SK-N-SH treated with all-trans-retinoic acid at 6 μM for 48 hours (cell line): ENCODE results near the gene CTSF.

Source experiments
- ATAC-seq: fragments of 200-7000 bp; cut with Tn5 transposase; 3 replicates; pipeline ENCODE4 v1.9.1; 2020; ENCODE audit warnings: mild to moderate bottlenecking, moderate library complexity
- ARNTL ChIP-seq: fragments of 450-650 bp; formaldehyde crosslinking; IDR thresholded peaks from 2 replicates; pipeline ENCODE4 v1.5.0; 2020; ENCODE audit warnings: low read depth, mild to moderate bottlenecking, moderate library complexity, borderline replicate concordance
- BACH2 ChIP-seq: fragments of 250-450 bp; sonication (Bioruptor Pico); IDR thresholded peaks from 2 replicates; pipeline ENCODE4 v1.9.0; 2021; ENCODE audit warnings: mild to moderate bottlenecking, borderline replicate concordance
- CSDC2 ChIP-seq: fragments of 250-450 bp; sonication (Bioruptor Pico); IDR thresholded peaks from 2 replicates; pipeline ENCODE4 v1.5.0; 2020; ENCODE audit warnings: mild to moderate bottlenecking, moderate library complexity
- ESRRG ChIP-seq: fragments of 250-450 bp; sonication (Bioruptor Pico); IDR thresholded peaks from 2 replicates; pipeline ENCODE4 v1.6.1; 2021; ENCODE audit warnings: mild to moderate bottlenecking
- GLIS3 ChIP-seq: fragments of 250-450 bp; sonication (Bioruptor Pico); IDR thresholded peaks from 2 replicates; pipeline ENCODE4 v1.5.0; 2020; ENCODE audit warnings: mild to moderate bottlenecking, moderate library complexity
- ISL1 ChIP-seq: fragments of 250-450 bp; sonication (Bioruptor Pico); IDR thresholded peaks from 2 replicates; pipeline ENCODE4 v2.1.2; 2022; ENCODE audit warnings: mild to moderate bottlenecking, moderate library complexity
- OSR1 ChIP-seq: fragments of 250-450 bp; sonication (Bioruptor Pico); IDR thresholded peaks from 2 replicates; pipeline ENCODE4 v1.8.0; 2022; ENCODE audit warnings: moderate library complexity, mild to moderate bottlenecking, inconsistent platforms
- PPARA ChIP-seq: fragments of 250-450 bp; sonication (Bioruptor Pico); IDR thresholded peaks from 2 replicates; pipeline ENCODE4 v1.5.0; 2020; ENCODE audit warnings: mild to moderate bottlenecking, borderline replicate concordance
- RARB ChIP-seq: fragments of 250-450 bp; sonication (Bioruptor Pico); IDR thresholded peaks from 2 replicates; pipeline ENCODE4 v1.8.0; 2021; ENCODE audit warnings: mild to moderate bottlenecking, moderate library complexity
- SNAI2 ChIP-seq: fragments of 250-450 bp; sonication (Bioruptor Pico); IDR thresholded peaks from 2 replicates; pipeline ENCODE4 v1.5.0; 2020; ENCODE audit warnings: mild to moderate bottlenecking, moderate library complexity
- TCF4 ChIP-seq: fragments of 250-450 bp; sonication (Bioruptor Pico); IDR thresholded peaks from 2 replicates; pipeline ENCODE4 v1.8.0; 2021; ENCODE audit warnings: mild to moderate bottlenecking, moderate library complexity, borderline replicate concordance
- TOX ChIP-seq: fragments of 250-450 bp; sonication (Bioruptor Pico); IDR thresholded peaks from 2 replicates; pipeline ENCODE4 v1.8.0; 2021; ENCODE audit warnings: mild to moderate bottlenecking, moderate library complexity, borderline replicate concordance
- ZC3H10 ChIP-seq: fragments of 250-450 bp; sonication (Bioruptor Pico); IDR thresholded peaks from 2 replicates; pipeline ENCODE4 v1.5.1; 2021; ENCODE audit warnings: mild to moderate bottlenecking, moderate library complexity
- ZFP3 ChIP-seq: fragments of 250-450 bp; sonication (Bioruptor Pico); IDR thresholded peaks from 2 replicates; pipeline ENCODE4 v1.5.0; 2020; ENCODE audit warnings: mild to moderate bottlenecking, moderate library complexity
- ZNF565 ChIP-seq: fragments of 450-650 bp; formaldehyde crosslinking; conservative IDR thresholded peaks from 2 replicates; pipeline ENCODE4 v1.5.0; 2020; ENCODE audit warnings: low read depth, mild to moderate bottlenecking, moderate library complexity
- ZNF70 ChIP-seq: fragments of 450-650 bp; formaldehyde crosslinking; IDR thresholded peaks from 2 replicates; pipeline ENCODE4 v1.5.0; 2020; ENCODE audit warnings: mild to moderate bottlenecking, moderate library complexity
- ZNF8 ChIP-seq: fragments of 450-650 bp; formaldehyde crosslinking; IDR thresholded peaks from 2 replicates; pipeline ENCODE4 v1.5.0; 2020; ENCODE audit warnings: mild to moderate bottlenecking, moderate library complexity
- TF ChIP-seq, protein P1 (sequence below): fragments of 250-450 bp; sonication (Bioruptor Pico); IDR thresholded peaks from 2 replicates; pipeline ENCODE4 v1.8.0; 2021; ENCODE audit warnings: low read depth, mild to moderate bottlenecking, moderate library complexity, borderline replicate concordance
- TF ChIP-seq, protein P2 (sequence below): fragments of 250-450 bp; sonication (Bioruptor Pico); IDR thresholded peaks from 2 replicates; pipeline ENCODE4 v1.5.1; 2020; ENCODE audit warnings: low read depth, mild to moderate bottlenecking, moderate library complexity
- TF ChIP-seq, protein P3 (sequence below): fragments of 250-450 bp; sonication (Bioruptor Pico); IDR thresholded peaks from 2 replicates; pipeline ENCODE4 v1.8.0; 2020; ENCODE audit warnings: mild to moderate bottlenecking, moderate library complexity, borderline replicate concordance
- TF ChIP-seq, protein P4 (sequence below): fragments of 250-450 bp; sonication (Bioruptor Pico); IDR thresholded peaks from 2 replicates; pipeline ENCODE4 v1.5.1; 2021; ENCODE audit warnings: mild to moderate bottlenecking, moderate library complexity

CTSF gene

DNA sequence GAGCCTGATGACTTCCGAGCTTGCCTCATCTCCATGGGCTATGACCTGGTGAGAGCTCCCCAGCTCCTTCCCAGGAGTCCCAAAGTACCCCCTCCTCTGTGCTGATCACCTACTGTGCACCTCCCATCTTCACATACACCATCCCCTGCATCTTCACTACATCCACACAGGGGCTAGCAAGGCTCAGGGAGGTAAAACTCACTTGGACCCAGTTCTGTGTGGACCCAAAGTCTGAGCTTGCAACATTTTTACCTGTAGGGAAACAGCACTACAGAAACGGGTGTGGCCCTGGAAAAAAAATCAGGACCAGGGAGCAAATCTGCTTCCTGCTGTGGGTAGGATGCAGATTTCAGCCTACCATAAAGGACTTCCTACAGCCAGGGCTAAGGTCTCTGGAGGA, 6.1 kb downstream of the CTSF start:
- no peak for ATAC-seq
- TF ChIP-seq, protein P1, sequence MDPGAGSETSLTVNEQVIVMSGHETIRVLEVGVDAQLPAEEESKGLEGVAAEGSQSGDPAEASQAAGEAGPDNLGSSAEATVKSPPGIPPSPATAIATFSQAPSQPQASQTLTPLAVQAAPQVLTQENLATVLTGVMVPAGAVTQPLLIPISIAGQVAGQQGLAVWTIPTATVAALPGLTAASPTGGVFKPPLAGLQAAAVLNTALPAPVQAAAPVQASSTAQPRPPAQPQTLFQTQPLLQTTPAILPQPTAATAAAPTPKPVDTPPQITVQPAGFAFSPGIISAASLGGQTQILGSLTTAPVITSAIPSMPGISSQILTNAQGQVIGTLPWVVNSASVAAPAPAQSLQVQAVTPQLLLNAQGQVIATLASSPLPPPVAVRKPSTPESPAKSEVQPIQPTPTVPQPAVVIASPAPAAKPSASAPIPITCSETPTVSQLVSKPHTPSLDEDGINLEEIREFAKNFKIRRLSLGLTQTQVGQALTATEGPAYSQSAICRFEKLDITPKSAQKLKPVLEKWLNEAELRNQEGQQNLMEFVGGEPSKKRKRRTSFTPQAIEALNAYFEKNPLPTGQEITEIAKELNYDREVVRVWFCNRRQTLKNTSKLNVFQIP, result no peak
- TF ChIP-seq ZNF565 (CRISPR knock-in tag), result no peak
- no peak for TF ChIP-seq BACH2 (CRISPR knock-in tag)
- no peak for TF ChIP-seq ISL1
- TF ChIP-seq OSR1 (CRISPR knock-in tag), result no peak
- TF ChIP-seq, protein P2, sequence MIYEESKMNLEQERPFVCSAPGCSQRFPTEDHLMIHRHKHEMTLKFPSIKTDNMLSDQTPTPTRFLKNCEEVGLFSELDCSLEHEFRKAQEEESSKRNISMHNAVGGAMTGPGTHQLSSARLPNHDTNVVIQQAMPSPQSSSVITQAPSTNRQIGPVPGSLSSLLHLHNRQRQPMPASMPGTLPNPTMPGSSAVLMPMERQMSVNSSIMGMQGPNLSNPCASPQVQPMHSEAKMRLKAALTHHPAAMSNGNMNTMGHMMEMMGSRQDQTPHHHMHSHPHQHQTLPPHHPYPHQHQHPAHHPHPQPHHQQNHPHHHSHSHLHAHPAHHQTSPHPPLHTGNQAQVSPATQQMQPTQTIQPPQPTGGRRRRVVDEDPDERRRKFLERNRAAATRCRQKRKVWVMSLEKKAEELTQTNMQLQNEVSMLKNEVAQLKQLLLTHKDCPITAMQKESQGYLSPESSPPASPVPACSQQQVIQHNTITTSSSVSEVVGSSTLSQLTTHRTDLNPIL (CRISPR knock-in tag), result no peak

DNA sequence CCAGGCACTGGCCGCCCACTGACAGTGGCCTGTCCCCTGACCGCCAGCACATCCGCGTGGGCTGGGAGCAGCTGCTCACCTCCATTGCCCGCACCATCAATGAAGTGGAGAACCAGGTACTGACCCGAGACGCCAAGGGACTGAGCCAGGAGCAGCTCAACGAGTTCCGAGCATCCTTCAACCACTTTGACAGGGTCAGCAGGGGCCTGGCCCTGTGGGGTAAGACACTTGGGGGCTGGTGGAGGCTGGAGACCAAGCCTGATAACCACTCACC, 6.5 kb downstream of the CTSF start:
- ATAC-seq, result no peak
- no peak for TF ChIP-seq ISL1
- no peak for TF ChIP-seq OSR1 (CRISPR knock-in tag)
- TF ChIP-seq GLIS3, result no peak
- no peak for TF ChIP-seq BACH2 (CRISPR knock-in tag)
- no peak for TF ChIP-seq ZC3H10 (CRISPR knock-in tag)
- TF ChIP-seq, protein P3, sequence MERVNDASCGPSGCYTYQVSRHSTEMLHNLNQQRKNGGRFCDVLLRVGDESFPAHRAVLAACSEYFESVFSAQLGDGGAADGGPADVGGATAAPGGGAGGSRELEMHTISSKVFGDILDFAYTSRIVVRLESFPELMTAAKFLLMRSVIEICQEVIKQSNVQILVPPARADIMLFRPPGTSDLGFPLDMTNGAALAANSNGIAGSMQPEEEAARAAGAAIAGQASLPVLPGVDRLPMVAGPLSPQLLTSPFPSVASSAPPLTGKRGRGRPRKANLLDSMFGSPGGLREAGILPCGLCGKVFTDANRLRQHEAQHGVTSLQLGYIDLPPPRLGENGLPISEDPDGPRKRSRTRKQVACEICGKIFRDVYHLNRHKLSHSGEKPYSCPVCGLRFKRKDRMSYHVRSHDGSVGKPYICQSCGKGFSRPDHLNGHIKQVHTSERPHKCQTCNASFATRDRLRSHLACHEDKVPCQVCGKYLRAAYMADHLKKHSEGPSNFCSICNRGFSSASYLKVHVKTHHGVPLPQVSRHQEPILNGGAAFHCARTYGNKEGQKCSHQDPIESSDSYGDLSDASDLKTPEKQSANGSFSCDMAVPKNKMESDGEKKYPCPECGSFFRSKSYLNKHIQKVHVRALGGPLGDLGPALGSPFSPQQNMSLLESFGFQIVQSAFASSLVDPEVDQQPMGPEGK (CRISPR knock-in tag), result no peak
- TF ChIP-seq CSDC2 (CRISPR knock-in tag), result no peak
- TF ChIP-seq RARB (CRISPR knock-in tag), result no peak
- TF ChIP-seq PPARA (CRISPR knock-in tag), result no peak
- no peak for TF ChIP-seq ZNF8 (CRISPR knock-in tag)
- no peak for TF ChIP-seq TOX (CRISPR knock-in tag)
- no peak for TF ChIP-seq TCF4 (CRISPR knock-in tag)
- no peak for TF ChIP-seq ZNF70 (CRISPR knock-in tag)
- TF ChIP-seq ZFP3 (CRISPR knock-in tag), result no peak

DNA sequence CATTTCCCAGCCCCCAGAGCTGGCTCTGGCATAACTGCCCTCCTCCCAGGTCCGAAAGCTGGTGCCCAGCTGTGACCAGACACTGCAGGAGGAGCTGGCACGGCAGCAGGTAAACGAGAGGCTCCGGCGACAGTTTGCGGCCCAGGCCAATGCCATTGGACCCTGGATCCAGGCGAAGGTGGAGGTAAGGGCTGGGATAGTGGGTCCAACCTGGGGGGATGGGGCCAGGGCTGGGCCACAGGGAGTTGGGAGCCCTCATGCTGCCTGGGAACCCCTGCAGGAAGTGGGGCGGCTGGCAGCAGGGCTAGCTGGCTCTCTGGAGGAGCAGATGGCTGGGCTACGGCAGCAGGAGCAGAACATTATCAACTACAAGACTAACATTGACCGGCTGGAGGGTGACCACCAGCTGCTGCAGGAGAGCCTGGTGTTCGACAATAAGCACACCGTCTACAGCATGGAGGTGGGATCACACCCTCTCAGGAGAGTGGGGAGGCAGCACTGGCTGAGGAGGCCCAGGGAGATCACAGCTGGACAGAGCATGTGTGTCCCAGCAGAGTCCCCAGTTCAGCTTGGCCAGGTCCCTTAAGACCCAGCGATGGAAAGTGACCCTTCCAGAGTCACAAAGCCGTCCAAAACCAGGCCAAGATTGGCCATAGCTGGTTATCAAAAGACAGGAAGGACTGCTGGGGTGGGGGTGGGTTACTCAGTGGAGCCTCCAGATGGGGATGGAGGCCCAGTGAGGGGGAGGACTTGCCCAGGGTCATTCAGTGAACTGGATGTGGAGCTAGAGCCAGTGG, 7.0 kb downstream of the CTSF start:
- TF ChIP-seq RARB (CRISPR knock-in tag), result no peak
- TF ChIP-seq, protein P4, sequence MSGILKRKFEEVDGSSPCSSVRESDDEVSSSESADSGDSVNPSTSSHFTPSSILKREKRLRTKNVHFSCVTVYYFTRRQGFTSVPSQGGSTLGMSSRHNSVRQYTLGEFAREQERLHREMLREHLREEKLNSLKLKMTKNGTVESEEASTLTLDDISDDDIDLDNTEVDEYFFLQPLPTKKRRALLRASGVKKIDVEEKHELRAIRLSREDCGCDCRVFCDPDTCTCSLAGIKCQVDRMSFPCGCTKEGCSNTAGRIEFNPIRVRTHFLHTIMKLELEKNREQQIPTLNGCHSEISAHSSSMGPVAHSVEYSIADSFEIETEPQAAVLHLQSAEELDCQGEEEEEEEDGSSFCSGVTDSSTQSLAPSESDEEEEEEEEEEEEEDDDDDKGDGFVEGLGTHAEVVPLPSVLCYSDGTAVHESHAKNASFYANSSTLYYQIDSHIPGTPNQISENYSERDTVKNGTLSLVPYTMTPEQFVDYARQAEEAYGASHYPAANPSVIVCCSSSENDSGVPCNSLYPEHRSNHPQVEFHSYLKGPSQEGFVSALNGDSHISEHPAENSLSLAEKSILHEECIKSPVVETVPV (CRISPR knock-in tag), result no peak
- no peak for TF ChIP-seq GLIS3
- TF ChIP-seq, protein P1, result no peak
- no peak for TF ChIP-seq ZFP3 (CRISPR knock-in tag)
- TF ChIP-seq ZNF565 (CRISPR knock-in tag), result no peak
- TF ChIP-seq ZNF8 (CRISPR knock-in tag), result no peak
- TF ChIP-seq ISL1, result no peak
- TF ChIP-seq TOX (CRISPR knock-in tag), result no peak
- TF ChIP-seq BACH2 (CRISPR knock-in tag), result no peak
- TF ChIP-seq, protein P2 (CRISPR knock-in tag), result no peak
- no peak for TF ChIP-seq SNAI2 (CRISPR knock-in tag)
- TF ChIP-seq CSDC2 (CRISPR knock-in tag), result no peak
- TF ChIP-seq TCF4 (CRISPR knock-in tag), result no peak
- TF ChIP-seq ARNTL (CRISPR knock-in tag), result no peak
- TF ChIP-seq PPARA (CRISPR knock-in tag), result no peak
- TF ChIP-seq ESRRG (CRISPR knock-in tag), result no peak
- no peak for TF ChIP-seq ZC3H10 (CRISPR knock-in tag)
- TF ChIP-seq, protein P3 (CRISPR knock-in tag), result no peak
- no peak for ATAC-seq
